ENCODE results near the gene UBA1.

Gene UBA1

DNA sequence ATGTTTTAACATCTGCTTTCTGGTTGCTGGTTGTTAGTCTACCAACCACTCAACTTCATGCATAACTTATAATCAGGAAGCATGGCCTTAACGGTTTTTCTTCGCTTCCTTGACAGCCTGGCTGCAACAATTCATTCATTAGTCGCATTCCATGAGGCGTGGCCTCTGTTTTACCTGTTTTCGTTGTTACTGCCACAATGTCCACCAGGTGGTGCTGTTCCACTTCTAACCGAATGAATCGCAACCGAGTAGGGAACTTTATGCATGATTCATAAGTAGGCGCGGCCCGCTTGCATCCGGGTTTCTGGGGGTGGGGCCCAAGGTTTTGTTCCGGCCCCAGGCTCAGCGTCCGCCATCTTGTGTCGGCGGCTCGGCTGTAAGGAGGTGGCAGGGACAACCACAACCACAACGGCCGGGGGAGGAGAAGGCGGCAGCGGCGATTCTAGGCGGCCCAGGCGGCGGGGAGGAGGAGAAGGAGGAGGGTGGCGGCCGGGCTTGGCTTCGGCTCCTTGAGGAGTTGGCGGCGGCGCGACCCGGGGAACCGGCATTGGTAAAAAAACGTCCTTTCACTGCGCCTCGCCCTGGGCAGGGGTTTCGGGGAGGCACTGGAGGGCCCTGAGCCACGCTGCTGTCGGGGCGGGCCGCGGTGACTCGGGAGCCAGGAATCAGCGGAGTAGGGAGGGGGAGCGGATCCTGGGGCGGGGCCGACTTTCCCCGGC, at the start of gene UBA1:
TSS of gene UBA1 (plus strand) at position 355 of the 719 bp plus-strand sequence. CDS start 4,974 bp downstream, outside the sequence.
- peak; percentile 70 to 95 (median 88) for DNase-seq

DNA sequence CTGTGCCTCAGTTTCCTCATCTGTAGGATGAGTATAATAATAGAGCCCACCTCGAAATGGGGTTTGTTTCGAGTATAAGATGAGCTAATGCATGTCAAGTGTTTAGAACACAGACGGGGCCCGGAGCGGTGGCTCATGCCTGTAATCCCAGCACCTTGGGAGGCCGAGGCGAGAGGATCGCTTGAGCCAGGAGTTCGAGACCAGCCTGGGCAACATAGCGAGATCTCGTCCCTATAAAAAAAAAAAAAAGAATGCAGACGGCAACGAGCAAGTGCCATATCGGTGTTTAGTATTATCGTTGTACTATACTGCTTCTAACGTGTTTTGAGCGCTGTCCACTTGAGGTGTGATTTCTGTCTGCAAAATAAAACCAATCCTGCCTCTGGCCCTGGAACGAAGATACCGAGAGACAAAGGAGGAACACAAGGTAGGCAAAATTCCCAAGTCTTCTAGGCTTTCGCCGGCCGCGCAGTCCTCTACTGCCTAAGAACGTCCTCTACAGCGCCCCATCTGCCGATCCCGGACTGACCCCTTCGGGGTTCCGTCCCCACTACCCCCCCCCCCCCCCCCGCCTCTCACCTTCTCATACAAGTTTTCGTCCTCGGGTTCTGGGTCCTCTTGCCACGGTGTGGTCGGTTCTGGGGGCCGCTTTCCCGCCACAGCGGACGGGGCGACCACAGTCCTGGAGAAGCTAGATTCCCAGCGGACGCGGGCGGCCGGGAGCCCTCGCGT, 49.6 kb upstream of the UBA1 start:
- DNase-seq, result peak in 1 of 4 experiments; percentile 45

DNA sequence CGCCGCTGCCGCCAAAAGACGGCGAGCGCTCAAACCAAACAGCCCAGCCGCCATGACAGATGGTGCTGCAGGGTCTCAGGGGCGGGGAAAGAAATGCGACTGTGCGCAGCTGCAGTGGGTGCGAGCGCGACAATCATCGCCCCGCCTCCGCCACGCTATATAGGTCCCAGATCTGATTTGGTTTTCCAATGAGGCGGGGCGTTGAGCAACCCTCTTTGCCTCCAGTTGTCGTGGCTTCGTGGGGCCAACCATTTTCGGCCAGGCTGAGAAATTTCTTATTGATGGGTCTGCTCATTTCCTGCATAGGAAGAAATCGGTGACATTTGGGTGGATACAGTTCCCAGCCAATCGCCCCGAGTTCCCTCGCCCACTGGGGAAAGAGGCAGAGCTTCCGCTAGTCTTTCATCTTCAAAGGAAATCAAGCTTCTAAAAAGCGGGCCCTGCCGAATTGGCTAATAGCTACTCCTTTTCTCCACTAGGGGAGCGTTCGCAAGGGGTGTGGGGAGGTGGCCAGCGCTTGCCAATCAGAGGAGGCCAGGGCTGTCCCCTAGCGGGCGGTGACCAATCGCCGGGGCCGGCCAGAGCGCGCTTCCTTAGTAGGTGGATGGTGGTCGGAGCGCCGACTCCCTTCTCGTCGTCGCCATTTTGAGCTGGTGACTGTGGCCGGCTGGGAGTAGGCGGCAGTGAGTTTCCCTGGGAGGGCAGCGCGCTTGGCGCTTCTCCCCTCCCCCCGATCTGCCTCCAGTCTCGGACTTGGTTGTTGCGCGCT, 48.8 kb upstream of the UBA1 start, which contains the start of the genes NDUFB11 and RBM10:
TSS of gene NDUFB11 (minus strand) at position 77 of the 769 bp plus-strand sequence. CDS start at position 54, 23 bp downstream.
TSS of gene RBM10 (plus strand) at position 596 of the 769 bp plus-strand sequence. CDS start 2,261 bp downstream, outside the sequence.
- peak; percentile 62 to 77 (median 66) for DNase-seq

DNA sequence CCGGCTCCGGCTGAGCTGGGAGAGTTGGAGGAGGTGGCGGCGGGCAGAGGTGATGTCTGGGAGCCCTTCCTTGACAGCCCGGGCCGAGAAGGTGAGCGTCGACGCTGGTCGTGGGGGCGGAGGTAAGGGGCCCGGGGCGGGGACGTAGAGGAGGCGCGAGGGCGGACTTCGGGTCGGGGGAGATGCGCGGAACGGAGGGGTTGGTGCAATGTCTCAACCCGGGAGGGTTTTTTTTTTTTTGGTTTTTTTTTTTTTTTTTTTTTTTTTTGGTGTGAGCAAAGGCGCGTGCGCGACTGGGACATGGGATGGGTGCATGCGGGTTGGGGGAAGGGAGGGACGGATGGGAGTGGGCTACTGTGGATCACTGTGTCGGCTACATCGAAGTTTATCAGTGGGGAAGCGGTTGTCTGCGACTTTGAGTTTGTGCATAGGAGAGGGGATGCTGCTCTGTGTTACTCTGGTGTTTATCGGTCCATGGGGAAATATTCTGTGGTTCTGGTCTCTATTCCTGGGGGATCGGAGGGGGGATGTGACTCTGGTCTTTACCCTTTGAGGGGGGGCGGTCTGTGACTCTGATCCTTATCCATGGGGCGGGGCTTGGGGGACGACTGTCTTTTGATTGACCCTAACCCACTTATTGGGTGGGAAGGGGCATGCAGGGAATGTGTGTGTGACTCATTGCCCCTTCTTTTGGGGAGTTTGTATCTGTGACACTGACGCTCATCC, 48.1 kb upstream of the UBA1 start:
- peak in 1 of 4 experiments; percentile 57 for DNase-seq

DNA sequence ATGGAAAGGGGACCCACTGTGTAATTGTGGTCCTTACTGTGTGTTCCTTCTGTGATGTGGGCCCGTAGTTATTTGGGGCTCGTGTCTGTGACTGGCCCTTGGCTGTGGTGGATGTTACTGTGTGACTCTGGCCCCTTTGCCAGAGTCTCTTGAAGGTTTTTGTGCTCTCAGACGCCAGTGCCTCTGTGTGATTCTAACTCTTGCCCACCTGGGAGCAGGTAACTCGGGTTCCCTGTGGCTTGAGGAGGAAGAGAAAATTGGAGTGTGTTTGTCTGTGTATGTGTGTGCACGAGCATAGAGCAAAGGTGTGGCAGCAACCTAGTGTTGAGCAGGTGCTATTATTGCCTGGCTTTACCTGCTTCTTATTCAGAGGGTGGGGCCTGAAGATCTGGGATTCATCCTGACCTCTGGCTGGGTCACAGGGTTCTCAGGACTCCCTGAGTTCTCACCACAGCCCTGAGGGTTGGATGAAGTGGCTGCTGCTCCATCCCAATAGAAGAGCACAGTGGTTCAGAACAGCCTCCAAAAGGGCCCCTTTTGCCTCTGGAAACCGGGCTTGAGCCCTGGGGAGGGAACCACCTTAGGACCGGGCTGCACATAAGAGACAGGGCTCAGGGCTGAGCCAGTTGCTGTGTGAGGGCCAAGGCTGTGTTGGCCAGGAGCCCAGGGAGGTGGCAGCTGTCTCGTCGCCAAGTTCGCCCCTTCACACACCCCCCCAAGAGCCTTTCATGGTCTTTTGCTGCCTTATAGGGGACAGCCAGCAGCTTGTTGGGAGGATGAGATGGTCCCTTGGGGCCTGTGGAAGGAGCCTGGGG, 47.3 kb upstream of the UBA1 start:
- no peak for DNase-seq

DNA sequence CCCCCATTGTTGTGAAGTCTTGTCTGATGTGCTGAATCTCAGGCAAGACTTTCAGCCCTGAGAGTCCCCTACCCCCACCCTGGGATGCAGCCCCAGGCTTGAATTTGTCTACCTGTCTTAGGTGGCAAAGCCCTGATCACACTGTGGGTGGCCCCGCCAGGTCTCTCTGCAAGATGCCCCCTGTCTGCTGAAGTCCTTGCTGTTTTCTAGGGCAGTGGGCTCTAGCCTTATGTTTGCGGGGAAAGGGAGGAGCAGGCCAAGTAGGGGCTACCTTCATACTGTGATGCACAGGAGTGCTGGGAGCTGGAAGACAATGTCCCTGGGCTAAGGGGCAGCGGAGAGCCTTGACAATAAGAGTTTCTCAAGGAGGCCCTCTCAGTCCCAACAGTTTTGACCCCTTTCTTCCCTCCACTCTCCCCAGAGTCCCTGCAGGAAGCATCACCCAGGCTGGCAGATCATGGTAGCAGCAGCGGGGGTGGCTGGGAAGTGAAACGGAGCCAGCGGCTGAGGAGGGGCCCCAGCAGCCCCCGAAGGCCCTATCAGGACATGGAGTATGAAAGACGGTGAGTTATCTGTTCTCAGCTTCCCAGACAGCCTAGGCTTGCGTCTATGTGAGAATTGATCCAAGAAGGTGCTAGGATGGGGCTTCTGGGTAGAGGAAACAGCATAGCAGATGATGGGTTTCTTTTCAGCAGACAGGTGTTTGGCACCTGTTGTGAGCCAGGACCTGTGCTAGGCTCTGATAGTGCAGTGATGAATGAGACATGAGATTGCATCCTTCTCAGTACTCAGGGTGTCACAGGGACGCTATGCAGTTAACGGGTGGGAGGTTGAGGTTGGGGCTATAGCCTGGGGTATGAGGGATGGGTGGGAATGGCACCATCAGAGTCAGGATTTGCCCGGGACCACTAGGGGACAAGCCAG, 46.4 kb upstream of the UBA1 start:
- DNase-seq, result no peak

DNA sequence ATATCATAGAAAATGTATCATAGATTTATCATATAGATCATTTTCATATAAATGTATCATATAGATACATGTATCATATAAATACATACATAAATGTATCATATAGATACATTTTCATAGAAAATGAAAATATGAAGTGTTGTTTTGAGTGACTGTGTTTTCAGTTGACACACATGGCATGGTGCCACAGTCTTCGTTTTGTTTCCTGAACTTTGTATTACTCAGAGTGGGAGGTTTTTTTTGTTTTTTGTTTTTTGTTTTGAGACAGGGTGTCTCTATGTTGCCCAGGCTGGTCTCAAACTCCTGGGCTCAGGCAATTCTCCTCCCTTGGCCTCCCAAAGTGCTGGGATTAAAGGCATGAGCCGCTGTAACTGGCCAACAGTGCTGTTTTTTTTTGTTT, 44.7 kb upstream of the UBA1 start:
- DNase-seq, result no peak

DNA sequence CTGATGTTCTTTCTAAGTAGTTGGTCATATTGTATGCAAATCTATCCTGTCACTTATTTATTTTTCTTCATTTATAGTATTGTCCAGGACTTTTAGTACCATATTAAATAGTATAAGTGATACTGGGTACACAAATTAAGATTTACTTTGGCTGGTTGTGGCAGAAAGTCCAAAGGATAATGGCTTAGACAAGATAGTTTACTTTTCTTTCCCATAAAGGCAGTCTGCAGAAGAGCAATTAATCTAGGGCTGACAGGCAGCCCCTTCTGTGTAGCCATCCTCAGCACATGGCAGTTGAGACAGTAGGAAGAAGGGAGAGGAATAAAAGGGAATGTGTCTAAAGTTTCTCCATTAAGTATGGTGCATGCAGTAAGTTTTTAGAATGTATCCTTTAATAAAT, 42.2 kb upstream of the UBA1 start:
- DNase-seq, result no peak

DNA sequence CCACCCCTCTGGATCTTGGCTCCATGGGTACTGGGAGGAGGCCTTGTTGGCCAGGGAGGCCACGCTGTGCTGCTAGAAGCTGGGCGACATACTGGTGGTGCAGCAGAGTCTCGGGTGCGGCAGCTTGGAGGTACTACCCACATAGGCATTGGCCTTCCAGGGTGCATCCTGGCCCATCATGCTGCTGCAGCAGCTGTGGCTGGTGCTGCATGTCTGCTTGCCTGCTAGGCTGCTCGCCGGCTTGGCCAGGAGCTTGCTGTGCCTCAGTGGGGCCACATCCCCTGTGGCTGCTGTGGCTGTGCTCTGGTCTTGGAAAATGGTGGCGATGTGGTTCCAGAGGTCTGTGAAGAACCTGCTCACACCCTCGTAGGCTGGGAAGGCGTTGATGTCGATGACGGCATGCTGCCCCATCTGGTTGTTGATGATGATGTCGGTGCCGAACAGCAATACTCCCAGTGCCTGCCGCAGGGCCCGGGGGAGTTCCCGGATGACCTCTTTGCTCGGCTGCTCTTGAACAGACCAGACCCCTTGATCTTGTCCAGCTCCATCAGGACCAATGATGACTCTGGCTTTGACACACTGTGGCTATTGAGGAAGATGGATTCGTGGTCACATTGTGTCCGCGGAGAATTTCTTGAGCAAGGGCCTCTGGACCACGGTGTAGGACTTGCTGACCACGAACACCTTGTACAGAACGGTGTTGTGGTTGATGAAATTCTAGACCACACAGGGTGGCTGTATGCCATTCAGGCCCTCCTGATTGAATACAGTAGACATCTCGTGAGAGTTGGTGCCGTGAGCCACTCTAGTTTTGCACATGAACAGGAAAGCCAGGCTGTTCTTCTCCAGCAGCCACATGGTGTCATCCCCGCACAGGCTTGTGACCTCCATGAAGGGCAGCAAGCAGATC, 36.8 kb upstream of the UBA1 start:
- DNase-seq, result no peak

DNA sequence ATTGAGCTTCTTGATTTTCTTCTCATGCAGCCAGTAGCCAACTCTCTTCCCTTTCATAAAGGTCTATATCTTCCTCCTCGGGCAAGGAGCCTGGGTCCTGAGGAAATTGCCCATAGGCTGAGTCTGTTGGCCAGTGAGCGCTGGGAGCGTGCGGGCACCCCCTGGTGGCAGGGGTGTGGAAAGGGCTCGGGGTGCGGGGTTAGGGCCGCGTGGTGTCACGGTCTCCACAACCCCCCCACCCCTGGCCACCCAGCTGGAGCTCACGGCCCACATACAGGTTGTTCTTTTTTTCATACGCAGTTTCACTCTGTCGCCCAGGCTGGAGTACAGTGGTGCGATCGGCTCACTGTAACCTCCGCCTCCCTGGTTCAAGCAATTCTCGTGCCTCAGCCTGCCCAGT, 35.5 kb upstream of the UBA1 start:
- no peak for DNase-seq

DNA sequence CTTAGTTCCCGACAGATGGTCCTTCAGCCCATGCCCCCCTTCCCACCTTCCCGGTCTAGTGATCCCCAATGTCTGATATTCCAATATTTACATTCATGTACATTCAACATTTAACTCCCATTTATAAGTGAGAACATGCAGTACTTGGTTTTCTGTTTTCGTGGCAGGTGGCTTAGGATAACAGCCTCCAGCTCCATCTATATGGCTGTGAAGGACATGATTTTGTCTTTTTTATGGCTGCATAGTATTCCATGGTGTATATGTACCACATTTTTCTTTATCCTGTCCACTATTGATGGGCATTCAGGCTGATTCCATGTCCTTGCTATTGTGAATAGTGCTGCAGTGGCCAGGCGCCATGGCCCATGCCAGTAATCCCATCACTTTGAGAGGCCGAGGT, 34.8 kb upstream of the UBA1 start:
- DNase-seq, result no peak

DNA sequence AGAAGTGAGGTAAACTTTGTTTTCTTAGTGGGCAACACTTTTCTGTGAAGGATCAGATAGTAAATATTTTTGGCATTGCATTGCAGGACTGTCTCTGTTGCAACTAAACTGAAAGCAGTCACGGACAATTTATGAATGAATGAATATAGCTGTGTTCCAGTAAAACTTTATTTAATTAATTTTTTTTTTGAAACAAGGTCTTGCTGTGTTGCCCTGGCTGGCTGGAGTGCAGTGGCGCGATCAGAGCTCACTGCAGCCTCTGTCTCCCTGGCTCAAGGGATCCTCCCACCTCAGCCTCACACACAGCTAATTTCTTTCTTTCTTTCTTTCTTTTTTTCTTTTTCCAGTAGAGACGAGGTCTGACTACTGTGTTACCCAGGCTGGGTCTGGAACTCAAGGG, 32.8 kb upstream of the UBA1 start:
- no peak for DNase-seq

DNA sequence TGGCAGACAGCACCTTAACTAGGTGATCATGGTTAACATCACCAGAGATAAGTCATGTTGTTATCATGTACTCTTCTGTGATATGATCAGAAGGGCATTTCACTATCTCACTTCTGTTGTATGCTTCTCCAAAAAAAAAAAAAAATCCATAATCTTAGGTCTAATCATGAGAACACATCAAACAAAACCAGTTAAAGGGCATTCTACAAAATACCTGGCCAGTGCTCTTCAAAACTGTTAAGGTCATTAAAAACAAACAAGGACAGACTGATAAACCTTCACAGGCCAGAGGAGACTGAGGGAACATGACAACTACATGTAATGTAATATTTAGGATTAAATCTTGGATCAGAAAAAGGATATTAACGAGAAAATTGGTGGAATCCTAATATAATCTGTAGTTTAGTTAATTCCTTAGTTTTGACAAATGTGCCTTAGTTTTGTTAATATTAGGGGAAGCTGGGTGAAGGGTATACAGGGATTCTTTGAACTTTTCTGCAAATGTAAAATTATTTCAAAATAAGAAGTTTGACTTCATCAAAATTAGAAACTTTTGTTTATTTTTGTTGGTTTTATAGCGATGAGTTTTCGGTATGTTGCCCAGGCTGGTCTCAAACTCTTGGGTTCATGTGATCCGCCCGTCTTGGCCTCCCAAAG, 30.6 kb upstream of the UBA1 start:
- DNase-seq, result no peak

DNA sequence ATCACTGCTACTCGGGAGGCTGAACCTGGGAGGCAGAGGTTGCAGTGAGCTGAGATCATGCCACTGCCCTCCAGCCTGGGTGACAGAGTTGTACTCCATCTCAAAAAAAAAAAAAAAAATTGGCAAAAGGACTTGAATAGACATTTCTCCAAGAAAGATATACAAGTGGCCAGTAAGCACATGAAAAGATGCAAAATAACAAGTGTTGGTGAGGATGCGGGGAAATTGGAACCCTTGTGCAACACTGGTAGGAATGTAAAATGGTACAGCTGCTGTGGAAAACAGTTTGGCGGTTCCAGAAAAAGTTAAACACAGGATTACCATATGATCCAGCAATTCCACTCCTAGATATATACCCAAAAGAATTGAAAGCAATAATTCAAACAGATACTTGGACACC, 29.2 kb upstream of the UBA1 start:
- no peak for DNase-seq

DNA sequence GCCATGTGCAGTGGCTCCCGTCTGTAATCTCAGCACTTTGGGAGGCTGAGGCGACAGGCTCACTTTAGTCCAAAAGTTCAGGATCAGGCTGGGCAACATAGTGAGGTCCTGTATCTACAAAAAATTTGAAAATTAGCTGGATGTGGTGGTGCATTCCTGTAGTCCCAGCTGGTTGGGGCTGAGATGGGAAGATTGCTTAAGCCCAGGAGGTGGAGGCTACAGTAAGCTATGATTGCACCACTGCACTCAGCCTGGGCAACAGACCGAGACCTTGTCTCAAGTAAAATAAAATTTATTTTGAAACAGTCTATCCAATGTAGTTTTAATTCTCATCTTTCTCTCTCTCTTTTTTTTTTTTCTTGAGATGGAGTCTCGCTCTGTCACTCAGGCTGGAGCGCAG, 27.5 kb upstream of the UBA1 start:
- no peak for DNase-seq

DNA sequence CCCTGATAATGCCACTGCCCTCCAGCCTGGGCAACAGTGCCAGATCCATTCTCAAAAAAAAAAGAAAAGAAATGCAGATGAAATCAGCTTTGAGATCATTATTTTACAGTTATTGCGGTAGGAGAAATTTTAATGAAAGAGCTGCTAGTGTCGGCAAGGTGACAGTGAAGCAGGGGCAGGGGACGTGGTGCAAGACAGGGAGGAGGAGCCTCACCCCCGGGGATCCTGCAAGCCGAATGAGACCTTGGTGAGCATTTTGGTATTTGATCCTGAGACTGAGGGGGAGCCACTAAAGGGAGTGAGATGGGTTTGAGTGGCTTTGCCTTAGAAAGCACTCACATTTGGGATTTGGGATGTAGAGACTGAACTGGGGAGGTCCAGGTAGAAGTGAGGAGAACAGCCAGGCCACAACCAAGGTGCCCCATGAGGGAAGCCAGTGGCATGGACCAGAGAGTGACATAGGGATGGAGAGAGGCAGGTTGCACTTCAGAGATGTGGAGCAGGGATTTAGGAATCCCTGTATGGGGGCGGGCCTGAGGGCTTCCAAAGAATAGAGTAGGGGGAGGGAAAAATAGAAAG, 25.0 kb upstream of the UBA1 start:
- DNase-seq, result no peak

DNA sequence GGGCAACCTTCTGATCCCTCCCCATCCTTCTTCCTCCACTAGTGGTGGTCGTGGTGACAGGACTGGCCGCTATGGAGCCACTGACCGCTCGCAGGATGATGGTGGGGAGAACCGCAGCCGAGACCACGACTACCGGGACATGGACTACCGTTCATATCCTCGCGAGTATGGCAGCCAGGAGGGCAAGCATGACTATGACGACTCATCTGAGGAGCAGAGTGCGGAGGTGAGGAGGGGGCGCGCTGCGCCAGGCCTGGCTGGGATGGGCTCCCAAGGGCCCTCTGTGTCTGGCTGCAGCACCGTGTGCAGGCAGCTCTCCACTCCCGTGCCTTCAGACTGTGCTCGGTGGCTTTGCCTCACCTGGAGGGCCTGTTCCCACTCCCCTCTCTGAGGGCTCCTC, 24.4 kb upstream of the UBA1 start:
- DNase-seq, result no peak

DNA sequence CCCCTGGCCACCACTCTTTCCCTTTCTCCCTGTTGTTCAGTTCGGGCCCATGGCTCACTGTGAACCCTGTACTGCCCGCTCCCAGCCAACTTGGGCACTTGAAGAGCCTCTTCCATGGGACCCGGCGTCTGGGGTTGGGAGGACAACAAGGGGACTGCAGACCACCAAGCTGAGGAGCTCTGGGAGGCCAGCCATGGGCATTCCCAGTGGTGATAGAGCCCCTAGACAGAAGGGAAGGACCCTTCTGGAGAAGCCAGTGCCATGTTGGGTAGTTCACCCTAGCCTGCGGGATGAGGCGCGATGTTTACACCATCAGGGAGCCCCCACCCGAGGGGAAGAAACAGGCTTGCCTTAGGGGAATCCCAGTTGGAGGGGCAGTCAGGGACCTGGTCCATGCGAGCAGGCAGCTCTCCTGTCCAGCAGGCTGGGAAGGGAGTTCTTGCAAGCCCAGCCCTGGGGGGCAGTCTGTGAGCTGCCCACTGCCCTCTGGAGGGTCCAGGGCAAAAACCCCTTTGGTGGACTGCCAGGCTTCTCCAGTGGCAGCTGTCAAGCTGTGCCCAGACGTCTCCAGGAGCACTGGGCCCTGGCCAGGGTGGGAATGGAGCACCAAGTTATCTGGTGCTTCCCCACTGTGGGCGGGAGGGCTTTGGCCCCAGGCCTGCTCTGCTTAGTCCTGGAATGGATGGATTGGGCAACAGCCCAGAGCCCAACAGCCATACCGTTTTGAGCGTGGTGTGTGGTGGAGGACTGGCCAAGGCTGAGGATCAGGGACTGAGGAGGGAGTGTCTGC, 23.7 kb upstream of the UBA1 start:
- DNase-seq, result no peak

Data from activated naive CD4-positive, alpha-beta T cell (primary cell).